Measurements from ENCODE around the gene PKIG. TPM values are rescaled to one million over a fixed set of nuclear protein-coding genes. Genes with fewer than 3 reads are reported as not detected.

The PKIG gene
- total and polyA plus RNA-seq, 4 donors: 25.5 to 107 (median 66.1) TPM

DNA sequence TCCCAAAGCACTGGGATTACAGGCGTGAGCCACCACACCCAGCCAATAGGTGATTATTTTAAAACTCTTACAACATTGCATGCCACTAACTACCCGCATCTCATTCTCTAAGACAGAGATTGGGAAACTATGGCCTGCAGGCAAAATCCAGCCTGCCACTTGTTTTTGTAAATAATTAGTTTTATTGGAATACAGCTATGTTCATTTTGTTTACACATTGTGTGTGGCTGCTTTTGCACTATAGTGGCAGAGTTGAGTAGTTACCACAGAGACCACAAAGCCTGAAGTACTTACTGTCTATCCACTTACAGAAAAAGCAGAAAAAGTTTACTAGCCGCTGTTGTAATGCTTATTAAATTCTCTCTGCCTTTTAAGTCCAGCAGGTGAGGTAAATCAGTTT lies 16.4 kb upstream of the PKIG start:
- Histone ChIP-seq H3K36me3 (ENCODE audit: control insufficient read depth, insufficient read depth, low read length) (no peaks in the 10 kb centered on the region), H3K27ac (ENCODE audit: low read depth, low read length) (no peak overlapping the region), H3K4me3 (ENCODE audit: low read depth, low read length) (no peak overlapping the region), H3K27me3 (ENCODE audit: control insufficient read depth, insufficient read depth, low read length) (no peaks in the 10 kb centered on the region), H3K9me3 (ENCODE audit: control insufficient read depth, insufficient read depth, low read length) (no peaks in the 10 kb centered on the region), H3K4me1 (ENCODE audit: control insufficient read depth, insufficient read depth, low read length) (no peaks in the 10 kb centered on the region)
- DNase-seq (ENCODE audit: low read depth in 4 of 6, low spot score in 6 of 6): no peak
- no CpG with 5 or more reads among the region's 3 CpGs for WGBS (ENCODE audit: insufficient coverage)

DNA sequence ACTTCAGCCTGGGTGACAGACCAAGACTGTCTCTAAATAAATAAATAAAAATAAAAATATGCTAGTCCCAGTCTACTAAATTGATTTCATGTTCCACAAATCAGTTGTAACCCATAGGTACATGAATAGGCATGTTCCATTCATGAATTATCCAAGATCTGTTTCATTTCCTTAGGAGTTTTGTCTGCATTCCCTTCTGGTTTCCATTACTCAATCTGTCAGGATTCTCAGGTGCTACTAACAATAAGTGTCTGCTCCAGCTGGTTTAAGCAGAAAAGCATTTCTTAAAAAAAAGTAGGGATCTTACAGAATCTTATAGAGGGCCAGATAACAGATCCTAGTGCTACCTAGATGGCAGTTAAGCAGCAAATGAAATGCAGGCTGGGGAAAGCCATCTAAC lies 15.6 kb upstream of the PKIG start:
- no peak for DNase-seq (ENCODE audit: low read depth in 4 of 6, low spot score in 6 of 6)
- Histone ChIP-seq H3K27ac (ENCODE audit: low read depth, low read length) (no peak overlapping the region), H3K4me1 (ENCODE audit: control insufficient read depth, insufficient read depth, low read length) (peaks cover 2% of the 10 kb centered on the region), H3K4me3 (ENCODE audit: low read depth, low read length) (no peak overlapping the region), H3K9me3 (ENCODE audit: control insufficient read depth, insufficient read depth, low read length) (no peaks in the 10 kb centered on the region), H3K36me3 (ENCODE audit: control insufficient read depth, insufficient read depth, low read length) (no peaks in the 10 kb centered on the region), H3K27me3 (ENCODE audit: control insufficient read depth, insufficient read depth, low read length) (no peaks in the 10 kb centered on the region)

DNA sequence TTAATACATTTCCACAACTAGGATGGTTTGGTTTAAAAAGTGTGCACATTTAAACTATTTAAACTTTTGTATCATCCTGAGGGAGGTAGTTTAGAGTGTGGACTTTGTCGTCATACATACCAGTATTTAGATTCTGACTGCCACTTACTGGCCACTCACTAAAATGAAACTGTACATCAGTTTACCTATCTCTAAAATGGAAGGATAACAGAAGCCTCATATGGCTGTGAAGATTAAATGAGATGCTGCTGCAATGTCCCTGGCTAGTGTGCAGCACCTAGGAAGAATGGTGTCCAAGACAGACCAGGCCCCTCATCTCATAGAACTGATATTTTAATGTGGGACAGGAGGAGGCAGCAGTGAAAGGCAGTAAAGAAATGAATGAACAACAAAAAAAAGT lies 12.0 kb upstream of the PKIG start:
- Histone ChIP-seq H3K27ac (ENCODE audit: low read depth, low read length) (no peak overlapping the region), H3K27me3 (ENCODE audit: control insufficient read depth, insufficient read depth, low read length) (no peaks in the 10 kb centered on the region), H3K4me1 (ENCODE audit: control insufficient read depth, insufficient read depth, low read length) (peaks cover 14% of the 10 kb centered on the region), H3K4me3 (ENCODE audit: low read depth, low read length) (no peak overlapping the region), H3K9me3 (ENCODE audit: control insufficient read depth, insufficient read depth, low read length) (no peaks in the 10 kb centered on the region), H3K36me3 (ENCODE audit: control insufficient read depth, insufficient read depth, low read length) (no peaks in the 10 kb centered on the region)
- WGBS (ENCODE audit: insufficient coverage): no CpG with 5 or more reads among the region's 1 CpG
- DNase-seq (ENCODE audit: low read depth in 4 of 6, low spot score in 6 of 6): no peak

DNA sequence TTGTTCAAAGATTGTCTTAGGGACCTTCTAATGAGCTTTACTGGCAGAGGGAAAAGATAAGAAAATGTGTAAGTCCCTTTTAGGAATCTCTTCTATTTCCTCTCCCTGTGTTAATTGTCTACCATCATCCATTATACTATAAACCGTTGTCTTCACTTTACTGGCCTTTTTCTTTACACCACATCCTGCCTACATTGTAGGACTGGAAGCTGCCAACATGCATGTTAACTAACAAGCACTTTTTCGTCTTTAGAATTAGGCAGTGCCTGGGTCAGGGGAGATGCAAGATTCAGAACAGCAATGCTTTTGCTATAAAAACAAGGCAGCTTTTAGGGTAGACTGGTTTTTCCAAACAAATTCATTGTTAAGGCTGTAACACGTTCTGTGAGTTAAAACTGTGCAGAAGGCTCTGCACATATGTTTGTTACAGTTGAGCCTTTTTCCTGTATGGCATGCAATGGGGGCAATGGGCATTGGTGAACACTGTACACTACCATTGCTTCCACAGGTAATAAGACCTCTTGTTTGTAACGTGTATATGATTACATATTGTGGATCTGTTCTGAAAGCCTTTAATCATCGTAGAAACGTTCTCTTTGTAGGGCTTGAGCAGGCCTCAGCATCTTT lies 10.9 kb upstream of the PKIG start:
- 67% methylated on average over 4 of the region's 6 CpGs for WGBS (ENCODE audit: insufficient coverage)
- Histone ChIP-seq H3K36me3 (ENCODE audit: control insufficient read depth, insufficient read depth, low read length) (no peaks in the 10 kb centered on the region), H3K4me1 (ENCODE audit: control insufficient read depth, insufficient read depth, low read length) (peaks cover 14% of the 10 kb centered on the region), H3K27me3 (ENCODE audit: control insufficient read depth, insufficient read depth, low read length) (no peaks in the 10 kb centered on the region), H3K27ac (ENCODE audit: low read depth, low read length) (no peak overlapping the region), H3K9me3 (ENCODE audit: control insufficient read depth, insufficient read depth, low read length) (no peaks in the 10 kb centered on the region), H3K4me3 (ENCODE audit: low read depth, low read length) (no peak overlapping the region)
- DNase-seq (ENCODE audit: low read depth in 4 of 6, low spot score in 6 of 6): peak in 1 of 6 donors; percentile 35

DNA sequence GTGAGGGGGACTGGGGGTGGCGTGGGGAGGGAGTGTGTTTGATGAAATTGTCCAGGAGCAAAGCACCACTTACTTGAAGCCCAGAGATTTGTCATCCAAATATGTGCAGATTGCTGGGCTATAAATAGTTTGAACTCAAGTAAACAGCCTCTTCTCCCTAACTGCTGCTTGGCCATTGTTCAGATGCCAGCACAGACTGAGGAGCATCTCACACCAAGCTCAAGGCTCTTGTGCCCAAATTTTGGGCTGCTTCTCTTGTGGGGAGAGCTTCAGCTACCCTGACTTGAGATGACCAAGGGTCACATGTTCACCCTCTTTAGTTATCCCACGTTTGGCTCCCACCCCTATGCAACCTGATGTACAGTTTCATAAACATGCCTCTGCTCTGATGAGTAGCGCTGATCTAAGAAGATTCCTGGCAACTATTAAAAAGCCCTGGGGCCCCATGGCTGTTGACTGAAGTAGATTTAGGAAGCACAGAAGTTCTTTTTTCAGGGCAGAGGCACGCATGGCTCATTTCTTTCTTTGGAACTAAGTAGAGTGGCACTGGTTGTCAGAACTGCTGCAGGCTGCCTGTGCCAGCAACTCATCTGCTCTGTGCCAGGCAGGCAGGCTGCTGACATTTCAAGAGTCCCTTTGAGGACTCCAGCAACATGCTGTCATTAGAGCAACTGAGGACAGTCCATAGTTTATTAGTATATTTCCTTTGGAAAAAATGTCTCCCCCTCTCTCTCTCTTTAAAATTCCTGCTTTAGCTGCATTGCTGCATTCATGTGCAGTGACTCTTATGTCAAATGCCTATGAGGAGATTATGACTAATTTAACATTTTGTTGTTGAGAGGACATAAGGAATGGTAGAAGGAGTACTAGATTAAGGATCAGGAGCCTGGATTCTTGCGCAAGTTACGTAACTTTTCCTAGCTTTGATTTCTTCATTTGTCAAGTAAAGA lies 9.6 kb upstream of the PKIG start:
- Histone ChIP-seq H3K9me3 (ENCODE audit: control insufficient read depth, insufficient read depth, low read length) (no peaks in the 10 kb centered on the region), H3K4me1 (ENCODE audit: control insufficient read depth, insufficient read depth, low read length) (peaks cover 14% of the 10 kb centered on the region), H3K36me3 (ENCODE audit: control insufficient read depth, insufficient read depth, low read length) (no peaks in the 10 kb centered on the region), H3K27ac (ENCODE audit: low read depth, low read length) (peak overlapping the region; percentile 70), H3K4me3 (ENCODE audit: low read depth, low read length) (no peak overlapping the region), H3K27me3 (ENCODE audit: control insufficient read depth, insufficient read depth, low read length) (no peaks in the 10 kb centered on the region)
- WGBS (ENCODE audit: insufficient coverage): 39% methylated on average over 3 of the region's 6 CpGs
- DNase-seq (ENCODE audit: low read depth in 4 of 6, low spot score in 6 of 6): peak in 4 of 6 donors; percentile 17 to 82 (median 58)

DNA sequence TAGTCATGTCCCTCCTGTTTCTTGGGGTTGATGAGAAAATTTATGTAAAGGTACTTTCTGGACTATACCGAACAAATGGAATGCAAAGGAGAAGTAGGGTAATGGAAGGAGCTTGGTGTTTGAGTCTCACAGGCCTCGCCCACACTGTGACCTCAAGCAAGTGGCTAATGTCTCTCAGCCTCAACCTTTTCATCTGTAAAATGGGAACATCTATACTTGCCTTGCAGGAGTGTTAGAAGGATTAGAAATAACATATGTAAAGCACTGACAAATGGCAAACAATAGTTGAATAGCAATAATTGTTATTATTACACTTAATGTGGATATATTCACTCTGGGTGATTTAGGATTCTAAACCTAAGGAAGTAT lies 8.9 kb upstream of the PKIG start:
- DNase-seq (ENCODE audit: low read depth in 4 of 6, low spot score in 6 of 6): no peak
- 100% methylated on average over 1 of the region's 2 CpGs for WGBS (ENCODE audit: insufficient coverage)
- peak overlapping the region; percentile 70 for H3K27ac ChIP-seq (ENCODE audit: low read depth, low read length)
- H3K36me3 ChIP-seq (ENCODE audit: control insufficient read depth, insufficient read depth, low read length): no peaks in the 10 kb centered on the region
- no peaks in the 10 kb centered on the region for H3K27me3 ChIP-seq (ENCODE audit: control insufficient read depth, insufficient read depth, low read length)
- no peaks in the 10 kb centered on the region for H3K9me3 ChIP-seq (ENCODE audit: control insufficient read depth, insufficient read depth, low read length)
- no peak overlapping the region for H3K4me3 ChIP-seq (ENCODE audit: low read depth, low read length)
- peaks cover 14% of the 10 kb centered on the region for H3K4me1 ChIP-seq (ENCODE audit: control insufficient read depth, insufficient read depth, low read length)

DNA sequence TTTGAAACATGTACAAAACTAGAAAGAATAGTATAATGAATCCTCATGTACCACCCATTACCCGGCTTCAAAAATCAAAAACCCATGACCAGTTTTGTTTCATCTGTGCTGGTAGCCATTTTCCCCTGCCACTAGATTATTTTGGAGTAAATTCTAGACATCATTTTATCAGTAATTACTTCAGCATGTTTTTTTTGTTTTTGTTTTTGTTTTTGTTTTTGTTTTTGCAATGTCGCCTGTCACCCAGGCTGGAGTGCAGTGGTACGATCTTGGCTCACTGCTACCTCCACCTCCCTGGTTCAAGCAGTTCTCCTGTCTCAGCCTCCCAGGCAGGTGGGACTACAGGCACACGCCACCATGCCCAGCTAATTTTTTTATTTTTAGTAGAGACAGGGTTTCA lies 8.0 kb upstream of the PKIG start:
- H3K4me1 ChIP-seq (ENCODE audit: control insufficient read depth, insufficient read depth, low read length): peaks cover 17% of the 10 kb centered on the region
- H3K27ac ChIP-seq (ENCODE audit: low read depth, low read length): no peak overlapping the region
- no peaks in the 10 kb centered on the region for H3K27me3 ChIP-seq (ENCODE audit: control insufficient read depth, insufficient read depth, low read length)
- H3K4me3 ChIP-seq (ENCODE audit: low read depth, low read length): no peak overlapping the region
- H3K36me3 ChIP-seq (ENCODE audit: control insufficient read depth, insufficient read depth, low read length): no peaks in the 10 kb centered on the region
- no peak for DNase-seq (ENCODE audit: low read depth in 4 of 6, low spot score in 6 of 6)
- no peaks in the 10 kb centered on the region for H3K9me3 ChIP-seq (ENCODE audit: control insufficient read depth, insufficient read depth, low read length)
- 100% methylated on average over 2 of the region's 4 CpGs for WGBS (ENCODE audit: insufficient coverage)

DNA sequence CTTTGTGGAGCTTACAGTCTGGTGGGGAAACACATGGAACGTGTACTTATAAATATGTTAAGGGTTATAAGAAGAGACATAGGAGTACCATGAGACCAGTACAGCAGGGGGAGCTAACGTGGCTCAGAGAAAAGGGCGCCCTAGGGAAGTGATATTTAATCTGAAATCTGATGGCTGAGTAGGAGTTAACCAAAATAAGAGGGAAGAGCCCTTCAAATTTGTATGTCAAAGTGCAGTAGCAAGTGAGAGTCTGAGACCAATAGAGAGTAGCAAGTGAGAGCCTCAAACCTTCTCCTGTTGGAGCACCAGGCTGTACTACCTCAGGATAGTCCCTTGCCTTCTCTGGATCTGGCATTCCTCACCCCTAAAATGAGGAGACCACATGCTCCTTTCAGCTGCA lies 6.1 kb upstream of the PKIG start:
- WGBS (ENCODE audit: insufficient coverage): 73% methylated on average over 3 of the region's 3 CpGs
- Histone ChIP-seq H3K4me1 (ENCODE audit: control insufficient read depth, insufficient read depth, low read length) (peaks cover 18% of the 10 kb centered on the region), H3K27me3 (ENCODE audit: control insufficient read depth, insufficient read depth, low read length) (no peaks in the 10 kb centered on the region), H3K9me3 (ENCODE audit: control insufficient read depth, insufficient read depth, low read length) (no peaks in the 10 kb centered on the region), H3K36me3 (ENCODE audit: control insufficient read depth, insufficient read depth, low read length) (no peaks in the 10 kb centered on the region), H3K27ac (ENCODE audit: low read depth, low read length) (no peak overlapping the region), H3K4me3 (ENCODE audit: low read depth, low read length) (no peak overlapping the region)
- DNase-seq (ENCODE audit: low read depth in 4 of 6, low spot score in 6 of 6): no peak

DNA sequence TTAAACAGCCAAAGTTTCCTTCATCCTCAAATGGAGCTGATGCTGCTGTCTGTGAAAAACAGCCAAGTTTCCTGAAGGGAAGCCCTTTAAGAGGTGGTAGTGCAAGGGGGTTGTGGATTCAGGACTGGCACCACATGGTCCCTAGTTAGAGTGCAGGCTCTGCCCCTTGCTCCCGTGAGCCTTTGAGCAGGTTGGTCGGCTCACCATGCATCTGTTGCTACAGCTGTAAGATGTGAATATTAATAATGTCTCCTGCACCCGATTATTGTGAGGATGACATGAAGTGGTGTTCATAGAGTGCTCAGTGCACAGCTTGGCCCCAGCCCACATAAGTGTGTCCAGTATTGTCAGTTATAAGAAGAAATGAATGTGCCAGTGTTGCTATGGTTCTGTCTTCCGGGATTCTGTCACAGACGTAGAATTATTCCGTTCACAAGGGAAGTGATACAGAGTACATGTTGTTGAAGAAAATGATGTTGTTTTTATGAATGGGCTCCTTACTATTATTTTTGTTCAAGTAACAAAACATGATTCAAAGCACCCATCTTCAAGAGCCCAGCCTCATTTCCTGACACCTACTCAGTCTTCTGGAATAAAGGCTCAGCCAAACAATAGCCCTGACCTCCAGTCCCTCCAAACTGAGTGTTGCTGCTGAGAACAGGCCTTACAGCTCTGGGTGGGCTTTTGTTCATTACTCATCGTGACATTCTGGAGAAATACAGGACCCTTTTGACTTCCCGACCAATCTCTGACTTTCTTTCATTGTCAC lies 2.9 kb upstream of the PKIG start:
- peak in 1 of 6 donors; percentile 47 for DNase-seq (ENCODE audit: low read depth in 4 of 6, low spot score in 6 of 6)
- 27% methylated on average over 4 of the region's 8 CpGs for WGBS (ENCODE audit: insufficient coverage)
- no peaks in the 10 kb centered on the region for H3K36me3 ChIP-seq (ENCODE audit: control insufficient read depth, insufficient read depth, low read length)
- no peaks in the 10 kb centered on the region for H3K9me3 ChIP-seq (ENCODE audit: control insufficient read depth, insufficient read depth, low read length)
- H3K4me1 ChIP-seq (ENCODE audit: control insufficient read depth, insufficient read depth, low read length): peaks cover 4% of the 10 kb centered on the region
- H3K27me3 ChIP-seq (ENCODE audit: control insufficient read depth, insufficient read depth, low read length): no peaks in the 10 kb centered on the region
- peak overlapping the region; percentile 57 for H3K27ac ChIP-seq (ENCODE audit: low read depth, low read length)
- no peak overlapping the region for H3K4me3 ChIP-seq (ENCODE audit: low read depth, low read length)

Measured in spinal cord (tissue), 10 donors.